ENCODE results near the gene ANTXR1.
"Not testable (repeated sequence)": the region's sequence is repeated elsewhere in the genome, so short reads cannot be mapped to it uniquely, and the experiment has no call there.

ANTXR1 gene

DNA sequence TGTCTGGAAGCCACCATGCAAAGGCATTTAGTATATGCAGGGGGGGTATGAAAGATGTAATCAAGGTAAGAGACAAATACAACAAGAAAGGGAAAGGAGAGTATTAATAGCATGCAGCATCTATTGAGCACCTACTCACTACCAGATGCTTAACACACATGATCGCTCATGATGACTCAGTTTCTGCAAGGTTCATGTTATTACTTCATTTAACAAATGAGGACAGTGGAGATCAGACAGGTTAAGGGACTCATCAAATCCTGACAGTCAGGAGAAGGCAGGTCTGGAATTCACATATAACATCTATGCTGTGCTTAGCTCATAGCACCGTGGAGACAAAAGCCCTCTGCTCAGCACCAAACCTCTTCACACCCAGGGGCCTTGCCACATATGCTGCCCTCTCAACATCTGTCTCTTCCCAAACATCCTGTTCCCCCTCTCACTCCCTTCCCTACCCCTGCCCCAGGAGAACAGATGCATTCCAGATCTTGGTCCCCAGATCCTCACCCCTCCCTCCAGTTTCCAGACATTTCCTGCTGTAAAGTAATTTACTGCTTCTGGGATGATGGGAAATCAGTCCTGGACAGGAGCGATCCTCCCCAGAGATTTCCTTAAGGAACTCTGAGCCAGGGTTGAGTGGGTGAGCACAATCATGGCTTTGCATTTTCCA lies 155.3 kb downstream of the ANTXR1 start:
- no peak for DNase-seq

DNA sequence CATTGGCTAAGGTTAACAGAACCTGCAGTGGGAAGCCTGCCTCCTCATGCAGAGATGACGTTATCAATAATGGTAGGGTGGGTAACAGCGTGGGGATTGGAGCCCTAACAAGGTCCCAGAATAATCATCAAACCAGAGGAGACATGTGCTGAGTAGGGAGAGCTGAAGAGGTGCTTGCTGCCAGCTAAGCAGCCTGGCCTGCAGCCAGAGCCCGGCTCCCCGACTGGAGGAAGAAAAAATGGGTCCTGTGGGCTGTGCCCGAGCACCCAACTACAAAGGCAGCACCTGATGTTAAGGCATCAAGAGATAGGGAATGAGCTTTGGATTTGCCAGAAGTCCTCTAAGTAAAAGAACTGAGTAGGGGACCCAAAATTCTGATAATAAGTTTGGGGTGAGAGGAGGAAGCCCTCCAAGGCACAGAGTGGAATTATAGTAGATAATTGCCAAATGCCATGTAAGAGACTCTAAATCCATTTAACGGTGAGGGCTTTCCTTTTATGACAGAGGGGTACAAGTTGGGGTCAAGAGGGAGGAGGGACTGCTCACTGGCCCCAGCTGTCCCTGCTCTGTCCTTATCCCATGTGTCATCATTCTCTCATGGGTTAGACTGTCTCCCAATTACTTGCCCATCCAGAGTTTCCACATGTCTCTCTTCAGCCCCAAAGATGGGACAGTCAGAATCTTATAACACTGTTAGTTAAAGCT lies 156.1 kb downstream of the ANTXR1 start:
- DNase-seq = no peak

DNA sequence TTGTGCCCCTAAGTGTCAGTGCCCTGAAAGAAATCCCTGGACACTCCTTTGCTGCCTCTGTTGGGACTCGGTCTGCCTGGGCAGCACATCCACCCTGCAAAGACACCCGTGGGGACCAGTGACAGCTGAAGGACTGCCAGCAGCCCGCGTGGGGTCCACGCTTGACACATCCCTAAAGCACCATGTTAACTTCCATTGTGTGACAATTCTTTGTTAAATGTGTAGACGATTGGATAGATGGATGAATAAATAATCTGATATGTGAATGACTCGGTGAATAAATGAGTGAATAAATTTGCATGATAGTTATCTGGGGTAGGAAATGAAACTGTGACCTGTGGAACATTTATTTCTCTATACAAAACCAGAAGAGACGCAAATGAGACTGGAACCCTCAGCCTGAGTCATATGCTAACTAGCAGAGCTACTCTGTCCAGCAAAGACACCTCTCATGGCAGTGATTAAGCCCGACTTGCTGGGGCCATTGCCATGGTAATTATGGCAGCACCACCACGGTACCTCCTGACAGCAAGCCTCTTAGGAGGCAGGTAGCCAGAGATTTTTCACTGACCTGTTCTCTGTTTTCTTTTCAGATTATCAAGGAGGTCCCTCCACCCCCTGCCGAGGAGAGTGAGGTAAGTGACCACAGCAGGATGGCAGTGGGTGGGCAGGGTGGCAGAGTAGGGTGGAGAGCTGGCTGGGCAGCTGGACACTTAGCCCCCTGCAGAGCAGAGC lies 156.8 kb downstream of the ANTXR1 start:
- DNase-seq = no peak

DNA sequence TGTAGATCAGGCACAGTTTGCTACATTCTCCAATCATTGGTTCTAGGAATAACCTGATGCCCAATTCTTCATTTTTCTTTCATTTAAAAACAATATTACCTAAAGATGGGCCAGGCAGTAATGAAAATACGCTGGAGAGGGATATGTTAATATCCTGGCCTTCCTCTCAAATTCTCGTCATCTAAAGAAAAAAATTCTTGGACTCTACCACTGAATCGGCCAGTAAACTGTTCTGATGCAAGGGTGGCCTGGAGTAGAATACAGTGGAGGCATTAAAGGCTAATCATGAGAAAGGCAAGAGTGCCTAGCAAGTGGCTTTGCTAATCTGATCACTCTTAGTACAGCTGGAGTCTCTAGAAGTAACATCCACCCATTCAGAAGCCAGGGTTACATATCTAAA lies 157.7 kb downstream of the ANTXR1 start:
- no peak for DNase-seq

DNA sequence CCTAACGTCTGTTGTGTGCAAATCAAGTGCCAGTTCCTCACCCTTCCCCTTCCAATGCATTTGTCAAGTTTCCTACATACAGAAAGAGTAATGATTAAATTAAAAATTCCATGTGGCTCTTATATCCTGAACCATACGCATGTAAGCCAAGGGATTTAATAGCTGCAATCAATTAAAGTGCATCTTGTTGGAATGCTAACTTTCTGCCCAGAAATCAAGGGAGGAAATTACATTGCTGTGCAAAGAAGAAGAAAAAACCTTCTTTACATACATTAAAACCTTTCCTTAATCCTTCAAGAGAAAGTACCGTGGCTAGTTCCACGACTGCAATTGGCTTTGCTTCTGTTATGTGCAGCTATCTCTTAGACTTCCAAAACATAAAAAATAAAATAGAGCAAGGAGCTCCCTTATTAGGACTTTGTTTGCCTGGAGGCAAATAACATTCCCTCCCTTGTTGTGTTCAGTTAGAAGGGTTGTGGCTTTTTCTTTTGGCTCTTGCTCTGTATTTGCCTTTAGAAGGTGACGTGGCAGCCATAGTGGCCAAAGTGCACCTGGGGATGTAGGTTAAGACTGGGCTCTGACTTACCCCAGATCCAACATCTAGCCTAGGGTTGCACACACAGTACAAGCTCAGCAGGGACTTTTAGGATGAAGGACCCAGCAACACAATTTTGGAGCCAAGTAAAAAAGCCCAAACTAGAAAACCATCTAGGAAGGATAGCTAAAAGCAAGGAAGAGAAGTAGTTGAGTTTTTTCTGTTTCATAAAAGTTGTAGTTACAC lies 158.3 kb downstream of the ANTXR1 start:
- DNase-seq = no peak

DNA sequence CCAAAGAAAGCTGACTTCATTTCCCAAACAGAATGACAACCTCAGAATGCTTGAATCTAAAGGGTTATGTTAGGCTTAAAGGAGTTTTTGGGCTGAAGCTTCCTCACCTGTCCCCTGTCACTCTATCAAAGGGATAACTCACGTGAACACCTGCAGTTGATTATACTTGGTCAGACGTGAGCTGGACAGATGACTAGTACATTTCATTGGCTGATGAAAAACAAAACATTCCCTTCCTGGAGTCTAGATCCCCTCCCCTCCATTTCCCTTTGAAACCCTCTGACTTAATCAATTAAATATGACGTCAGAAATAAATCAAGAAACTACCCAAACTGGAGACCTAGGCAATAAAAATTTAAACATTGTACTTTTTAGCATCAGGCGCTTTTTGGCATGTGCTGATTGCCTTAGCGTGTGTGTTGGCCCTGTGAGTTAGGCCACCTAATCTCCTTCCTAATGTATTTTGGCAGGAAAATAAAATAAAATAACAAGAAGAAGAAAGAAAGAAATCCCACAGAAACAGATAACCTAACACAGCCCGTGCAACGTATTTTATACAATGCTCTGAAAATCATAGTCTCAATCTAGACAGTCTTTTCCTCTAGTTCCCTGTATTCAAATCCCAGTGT lies 159.0 kb downstream of the ANTXR1 start:
- DNase-seq = no peak

DNA sequence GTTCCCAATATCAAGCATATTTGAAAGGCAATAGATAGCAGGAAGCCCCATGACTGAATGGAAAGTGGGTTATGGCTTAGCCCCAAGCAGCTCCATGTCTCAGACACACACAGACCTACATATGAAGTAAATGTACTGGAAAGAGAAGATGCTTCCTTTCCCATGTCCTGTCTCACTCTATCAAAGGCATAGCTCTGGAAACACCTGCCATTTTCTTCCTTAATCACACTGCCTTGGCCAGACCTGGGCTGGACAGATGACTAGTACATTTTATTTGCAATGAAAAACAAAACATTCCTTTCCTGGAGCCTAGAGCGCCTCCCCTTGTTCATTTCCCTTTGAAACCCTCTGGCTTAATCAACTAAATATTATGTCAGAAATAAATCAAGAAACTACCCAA lies 160.7 kb downstream of the ANTXR1 start:
- DNase-seq = no peak

DNA sequence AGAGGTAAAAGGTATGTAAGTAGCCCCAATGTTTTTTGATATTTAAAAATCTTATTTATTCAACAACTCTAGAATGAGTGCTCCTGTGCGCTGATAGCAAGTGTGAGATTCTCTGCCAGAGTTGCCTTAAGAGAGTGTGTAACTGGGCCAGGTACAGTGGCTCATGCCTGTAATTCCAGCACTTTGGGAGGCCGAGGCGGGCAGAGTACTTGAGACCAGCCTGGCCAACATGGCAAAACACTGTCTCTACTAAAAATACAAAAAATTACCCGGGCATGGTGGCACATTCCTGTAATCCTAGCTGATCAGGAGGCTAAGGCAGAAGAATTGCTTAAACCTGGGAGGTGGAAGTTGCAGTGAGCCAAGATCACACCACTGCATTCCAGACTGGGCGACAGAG lies 161.2 kb downstream of the ANTXR1 start:
- DNase-seq = not testable (repeated sequence)

DNA sequence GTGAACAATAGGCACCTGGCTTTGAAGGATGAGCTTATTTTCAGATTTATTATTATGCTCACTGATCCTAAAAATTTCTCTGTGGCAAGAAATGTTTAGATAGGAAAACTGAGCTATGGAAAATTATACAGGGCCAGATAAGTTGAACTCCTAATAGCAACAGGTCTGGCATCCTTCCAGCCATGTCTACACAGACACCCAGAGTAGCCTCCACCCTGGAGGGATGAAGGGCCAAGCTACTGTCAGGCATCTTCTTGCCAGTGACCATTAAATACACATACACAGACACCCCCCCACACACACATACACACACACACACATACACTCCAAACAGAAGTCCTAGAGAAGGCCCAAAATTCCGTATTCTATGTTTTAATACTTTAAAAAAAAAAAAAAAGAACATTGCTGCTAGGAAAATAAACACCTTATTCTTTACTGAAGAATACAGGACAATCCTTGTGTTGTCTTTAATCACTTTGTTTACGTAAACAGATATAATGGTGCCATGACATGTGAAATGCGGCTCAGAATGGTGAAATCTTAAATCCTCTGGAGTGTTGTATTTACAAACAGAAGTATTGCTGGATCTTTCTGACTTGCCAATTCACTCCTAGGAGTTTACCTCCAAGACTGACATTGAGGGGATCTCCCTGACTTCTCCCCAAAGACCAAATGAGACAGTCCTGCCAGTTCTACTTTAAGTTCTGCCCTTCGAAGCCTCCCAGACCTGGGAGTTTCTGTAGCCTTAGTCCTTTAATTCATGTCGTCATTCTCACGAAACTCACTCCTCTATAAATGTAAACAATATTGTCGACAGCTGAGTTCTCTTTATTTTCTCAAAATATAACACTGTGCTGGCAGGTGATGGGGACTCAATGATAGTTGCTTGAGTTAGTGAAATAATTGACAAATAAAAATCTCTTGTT lies 163.1 kb downstream of the ANTXR1 start:
- DNase-seq = no peak

DNA sequence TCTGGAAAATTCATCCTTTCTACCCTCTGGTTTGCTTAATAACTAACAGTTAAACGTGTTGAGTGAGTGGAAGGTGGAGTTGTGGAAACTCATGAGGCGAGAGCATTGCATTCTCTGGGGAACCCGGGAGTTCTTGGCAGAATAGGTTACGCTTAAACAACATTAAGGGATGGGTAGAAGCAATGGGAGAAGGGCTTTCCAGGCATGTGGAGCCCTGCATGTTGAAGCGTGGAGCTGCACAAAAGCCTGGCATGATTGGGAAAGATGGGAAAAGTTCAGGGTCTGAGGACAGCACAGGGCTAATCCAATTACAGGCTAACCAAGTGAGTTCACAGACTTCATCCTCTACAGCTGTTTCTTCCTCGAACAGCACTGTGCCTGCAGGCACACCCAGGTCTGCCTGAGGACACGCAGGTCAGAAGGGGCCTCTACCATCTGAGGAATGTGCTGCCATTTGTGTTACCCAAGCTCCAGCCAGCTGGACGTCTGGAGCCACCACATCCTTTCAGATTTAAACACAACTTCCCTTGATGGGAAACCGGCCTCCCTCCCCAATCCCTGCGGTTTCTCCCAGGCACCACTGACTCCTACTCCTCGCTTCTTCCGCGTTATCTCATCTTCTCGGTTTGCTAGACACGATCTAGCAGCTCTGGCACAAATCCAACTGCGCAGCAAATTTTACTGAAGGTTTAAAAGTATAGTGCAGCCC lies 164.2 kb downstream of the ANTXR1 start:
- DNase-seq = no peak

DNA sequence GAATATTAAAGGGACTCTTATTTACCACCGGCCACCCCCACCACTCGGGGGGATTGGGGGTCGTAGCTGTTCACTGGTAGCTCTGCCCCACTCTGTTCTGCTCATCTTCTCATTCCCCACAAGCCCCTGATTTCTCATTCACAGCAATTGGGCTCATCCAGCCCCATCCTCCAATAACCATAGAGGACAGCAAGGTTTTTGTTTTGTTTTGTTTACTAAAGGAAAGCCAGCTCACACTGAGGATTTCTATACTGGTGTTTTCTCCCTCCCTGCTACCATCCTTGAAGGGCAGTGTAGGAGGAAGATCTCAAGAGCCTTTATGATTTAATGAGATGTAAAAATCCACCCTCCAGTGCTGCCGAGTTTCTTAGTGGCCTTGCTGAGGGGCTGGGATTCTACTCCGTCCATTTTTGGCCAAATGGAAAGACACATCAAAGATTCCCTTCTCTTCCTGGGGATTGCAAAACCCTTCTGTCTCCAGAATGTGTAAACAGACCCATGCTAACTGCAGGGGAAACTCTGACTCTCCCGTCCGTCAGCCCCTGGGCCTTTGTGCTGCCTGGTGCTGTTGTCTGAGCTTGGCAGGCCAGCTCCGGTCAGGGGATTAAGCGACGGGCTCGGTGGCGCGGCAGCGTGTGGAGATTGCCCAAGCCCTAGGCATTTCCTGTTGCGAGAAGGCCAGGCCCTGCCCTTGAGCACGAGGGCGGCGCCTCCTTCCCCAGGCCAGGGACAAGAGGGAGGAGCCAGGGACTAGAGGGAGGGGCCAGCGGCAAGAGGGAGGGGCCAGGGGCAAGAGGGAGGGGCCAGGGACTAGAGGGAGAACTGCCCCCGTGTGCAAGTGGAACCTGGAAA lies 165.0 kb downstream of the ANTXR1 start:
- DNase-seq = no peak

DNA sequence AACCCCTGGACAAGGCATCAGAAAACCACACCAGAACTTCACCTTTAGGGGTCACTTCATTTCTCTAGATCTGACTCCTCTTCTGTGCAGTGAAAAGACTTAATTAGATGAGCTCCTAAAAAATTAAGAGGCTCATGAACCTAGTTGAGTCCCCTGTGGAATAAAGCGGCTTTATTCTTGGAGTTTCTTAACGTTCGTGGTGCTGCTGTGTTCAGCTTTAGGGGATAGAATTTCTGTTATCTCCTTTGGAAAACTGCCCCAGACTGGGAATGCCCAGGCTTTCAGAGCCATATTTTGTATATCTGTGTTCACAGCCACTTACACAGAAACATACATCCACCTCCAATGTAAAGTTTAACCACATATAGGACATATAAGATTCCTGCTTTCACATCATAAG lies 165.8 kb downstream of the ANTXR1 start:
- no peak for DNase-seq

DNA sequence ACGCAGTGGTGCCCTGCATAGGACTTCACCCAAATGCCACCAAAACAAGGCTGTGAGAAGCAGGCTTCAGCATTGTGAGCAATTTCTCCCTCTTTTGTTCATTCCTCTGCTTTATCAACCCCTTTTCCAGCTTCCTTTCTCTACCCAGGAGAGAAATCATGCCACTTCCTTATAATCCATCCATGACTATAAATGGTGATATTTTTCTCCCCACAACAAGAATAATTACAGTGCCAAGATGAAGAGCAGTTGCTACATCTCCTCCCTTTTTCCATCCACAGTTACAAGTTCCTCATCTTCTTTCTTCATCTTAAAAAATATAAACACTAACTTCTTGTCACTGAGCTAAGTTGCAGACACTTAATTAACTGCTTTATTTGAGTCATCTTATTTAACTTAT lies 167.2 kb downstream of the ANTXR1 start:
- DNase-seq = no peak

DNA sequence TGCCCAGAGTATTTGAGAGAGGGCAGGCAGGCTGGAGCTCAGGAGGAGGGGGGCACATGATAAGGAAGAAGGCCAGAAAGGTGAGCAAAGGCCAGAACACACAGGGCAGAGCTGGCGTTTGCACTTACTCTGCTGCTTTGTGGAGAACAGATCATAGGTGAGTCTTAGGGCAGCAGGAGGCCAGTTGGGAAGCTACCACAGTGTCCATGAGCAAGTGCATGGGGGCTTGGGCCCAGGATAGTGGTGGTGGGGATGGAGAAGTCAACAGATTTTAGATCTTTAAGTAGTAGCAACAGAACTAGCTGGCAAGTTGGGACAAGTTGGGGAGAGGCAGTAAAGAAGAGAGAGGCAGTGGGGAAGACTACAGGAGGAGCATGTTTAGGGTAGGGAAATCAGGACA lies 168.0 kb downstream of the ANTXR1 start:
- no peak for DNase-seq

DNA sequence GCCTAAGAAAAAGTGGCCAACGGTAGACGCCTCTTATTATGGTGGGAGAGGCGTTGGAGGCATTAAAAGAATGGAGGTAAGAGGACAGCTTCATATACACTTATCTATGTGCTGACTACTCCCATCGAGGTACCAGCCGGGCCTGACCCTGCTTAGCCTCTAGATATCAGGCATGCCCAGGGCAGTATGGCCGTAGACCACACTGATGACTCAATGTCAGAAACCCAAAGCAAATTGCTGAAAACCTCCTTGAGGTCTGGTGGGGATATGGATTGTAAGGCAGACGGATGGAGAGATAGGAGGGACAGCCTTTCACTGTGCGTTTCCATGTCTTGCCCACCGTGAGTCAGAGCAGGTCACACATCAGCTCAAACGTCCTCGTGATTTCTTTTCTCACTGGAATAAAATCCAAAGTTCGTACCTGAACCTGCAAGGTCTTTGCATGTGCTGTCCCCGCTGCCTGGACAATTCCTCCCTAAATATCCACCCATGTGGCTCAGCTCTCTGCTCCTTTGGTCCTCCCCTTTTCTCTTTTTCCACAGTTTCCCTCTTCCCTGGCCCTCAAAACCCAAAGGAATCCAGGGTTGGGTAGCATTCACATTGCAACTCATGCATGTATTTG lies 168.9 kb downstream of the ANTXR1 start:
- DNase-seq = no peak

DNA sequence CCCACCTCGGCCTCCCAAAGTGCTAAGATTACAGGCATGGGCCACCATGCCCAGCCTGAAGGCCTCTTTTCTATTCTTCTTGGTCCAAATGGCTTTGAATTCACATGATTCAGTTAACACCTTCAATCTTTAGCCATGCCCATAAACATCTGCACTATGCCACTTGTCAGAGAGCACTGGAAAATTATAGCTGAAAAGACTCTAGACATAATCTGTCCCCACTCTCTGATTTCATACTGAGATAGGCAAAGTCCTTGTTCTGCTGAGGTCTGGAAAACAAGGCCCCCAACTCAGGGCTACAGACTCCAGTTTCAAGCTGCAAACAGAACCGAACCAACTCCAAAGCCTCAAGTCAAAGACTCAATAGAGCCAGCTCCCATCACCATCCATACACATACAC lies 170.7 kb downstream of the ANTXR1 start:
- no peak for DNase-seq

DNA sequence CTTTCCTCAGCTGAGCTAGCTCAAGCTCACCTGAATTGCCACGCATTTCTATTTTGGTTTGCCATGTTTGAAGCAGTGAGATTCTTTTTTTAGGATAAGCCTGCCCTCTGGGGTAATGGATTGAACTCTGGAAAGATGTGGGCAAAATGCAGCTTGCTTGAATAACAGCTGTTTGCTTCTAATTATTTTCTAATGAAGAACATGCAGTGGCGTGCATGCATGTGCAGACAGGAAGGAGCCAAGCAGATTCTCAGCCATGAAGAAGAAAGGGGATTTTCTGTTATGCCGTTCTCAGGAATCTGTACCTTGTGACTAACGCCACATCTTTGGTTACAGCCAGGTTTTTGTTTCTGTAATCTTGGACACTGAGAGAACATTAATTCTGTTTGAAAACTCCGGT lies 171.2 kb downstream of the ANTXR1 start:
- DNase-seq = no peak

DNA sequence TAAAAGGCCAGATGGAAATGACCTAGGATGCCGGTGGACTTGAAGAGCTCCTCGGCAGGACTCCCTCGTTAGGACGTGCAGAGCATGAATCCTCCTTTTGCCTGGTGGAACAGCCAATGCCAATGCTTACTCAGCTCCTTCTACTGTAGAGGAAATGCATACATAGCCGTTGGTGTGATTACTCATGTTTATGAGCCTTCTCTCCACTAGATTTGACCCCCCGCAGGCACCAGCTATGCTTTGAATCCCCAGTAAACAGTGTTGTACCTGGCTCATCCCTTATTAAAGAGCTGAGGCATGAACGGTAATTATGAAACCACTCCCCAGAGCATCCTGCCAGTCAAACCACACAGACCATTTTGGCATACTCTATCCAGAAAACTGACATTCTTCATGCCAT lies 172.8 kb downstream of the ANTXR1 start:
- DNase-seq = no peak

DNA sequence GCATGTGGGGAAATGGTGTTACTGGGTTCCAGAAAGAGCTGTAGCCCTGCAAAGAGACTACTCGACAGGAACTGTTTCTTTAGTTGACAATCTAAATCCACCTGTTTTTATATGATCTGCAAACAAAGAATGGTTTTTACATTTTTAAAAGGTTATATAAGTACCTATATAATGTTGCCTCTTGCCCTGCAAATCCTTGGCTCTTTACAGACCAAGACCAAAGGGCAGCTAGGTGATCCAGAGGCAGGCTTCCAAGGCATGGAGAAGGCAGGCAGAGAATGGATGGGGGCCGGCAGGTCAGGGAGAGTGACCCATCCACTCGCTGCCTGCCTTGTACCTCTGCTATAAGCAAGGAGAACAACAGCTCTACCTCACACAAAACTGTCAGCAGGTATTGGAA lies 173.6 kb downstream of the ANTXR1 start:
- DNase-seq = no peak
